DND-41 (cell line): ENCODE measurements around the gene APBB2.

Source experiments
- CTCF ChIP-seq: IDR thresholded peaks from 2 replicates; pipeline ENCODE4 v1.5.1; 2012; ENCODE audit warnings: borderline replicate concordance, low read length, moderate library complexity, mild to moderate bottlenecking; ENCODE audit not compliant: poor library complexity, severe bottlenecking; ENCODE audit errors: extremely low read depth
- EZH2 ChIP-seq: IDR thresholded peaks from 3 replicates; pipeline ENCODE4 v1.6.1; 2012; ENCODE audit warnings: borderline replicate concordance, low read depth, mild to moderate bottlenecking, moderate library complexity, low read length, inconsistent platforms; ENCODE audit not compliant: severe bottlenecking

GRCh38 chr4:41058426-41058825 is 155.9 kb downstream of the APBB2 start:
- TF ChIP-seq CTCF = no peak
- no peak for TF ChIP-seq EZH2
